GM18870 (cell line): ENCODE results near the gene MR1.

ENCODE experiments used
- ATAC-seq: cut with Tn5 transposase; IDR thresholded peaks from one replicate; pipeline ENCODE4 v1.9.1; 2021; ENCODE audit warnings: moderate library complexity; ENCODE audit not compliant: unreplicated experiment

The MR1 gene

GRCh38 chr1:181062836-181063428 lies 29.1 kb downstream of the MR1 start:
- peak; percentile 44 for ATAC-seq

GRCh38 chr1:181064011-181064623 lies 30.3 kb downstream of the MR1 start:
- ATAC-seq = no peak

- ATAC-seq = no peak
Observed at GRCh38 chr1:181064702-181065101, 30.9 kb downstream of the MR1 start.

- ATAC-seq = no peak
Observed at GRCh38 chr1:181073638-181074037, 39.9 kb downstream of the MR1 start.

GRCh38 chr1:181075766-181076350 lies 42.1 kb downstream of the MR1 start:
- ATAC-seq = no peak

- no peak for ATAC-seq
Observed at GRCh38 chr1:181076852-181077251, 43.1 kb downstream of the MR1 start.

- no peak for ATAC-seq
Observed at GRCh38 chr1:181077576-181078242, 43.9 kb downstream of the MR1 start.

- ATAC-seq = peak; percentile 31
Observed at GRCh38 chr1:181079382-181079781, 45.6 kb downstream of the MR1 start.

GRCh38 chr1:181079920-181080319 lies 46.1 kb downstream of the MR1 start:
- ATAC-seq = no peak

GRCh38 chr1:181080556-181080955 lies 46.8 kb downstream of the MR1 start:
- no peak for ATAC-seq

- no peak for ATAC-seq
Observed at GRCh38 chr1:181081395-181081794, 47.6 kb downstream of the MR1 start.

- no peak for ATAC-seq
Observed at GRCh38 chr1:181083842-181084605, 50.2 kb downstream of the MR1 start.

GRCh38 chr1:181084606-181084969 lies 50.8 kb downstream of the MR1 start:
- ATAC-seq = no peak

- ATAC-seq = no peak
Observed at GRCh38 chr1:181086091-181086490, 52.3 kb downstream of the MR1 start.

- no peak for ATAC-seq
Observed at GRCh38 chr1:181086926-181087325, 53.1 kb downstream of the MR1 start.

GRCh38 chr1:181087400-181087901 lies 53.7 kb downstream of the MR1 start:
- no peak for ATAC-seq

- ATAC-seq = peak; percentile 62
Observed at GRCh38 chr1:181088079-181089016, 54.6 kb downstream of the MR1 start, which contains the start of gene IER5. Gene IER5 (plus strand): TSS chr1:181088700. CDS start chr1:181088903, 203 bp downstream.

GRCh38 chr1:181089017-181089675 lies 55.4 kb downstream of the MR1 start:
- peak; percentile 3 for ATAC-seq
